ENCODE results near the gene SCAF1.

GRCh38 chr19:49651820-49652550, 10.0 kb downstream of the SCAF1 start:
- TF ChIP-seq POLR2A (IDR thresholded peaks at IDR 0.05) (no peak), CTCF (IDR thresholded peaks at IDR 0.05) (no peak)

Measured in right lobe of liver (tissue), 4 donors.